Activated effector memory CD4-positive, alpha-beta T cell treated with Interleukin-2 at 50 U/mL for 16 hours (primary cell): ENCODE data around the gene PABPC1L2A.
"Not testable (repeated sequence)": the region's sequence is repeated elsewhere in the genome, so short reads cannot be mapped to it uniquely, and the experiment has no call there.

ENCODE experiments used
- DNase-seq: peaks from one replicate; pipeline ENCODE4 v3.0.0-alpha.2; 2020

The PABPC1L2A gene

GRCh38 chrX:73079024-73079562 is at the start of gene PABPC1L2A:
Gene PABPC1L2A, minus strand, starts transcription at chrX:73079512. Its CDS starts 126 bp downstream, at chrX:73079386.
- DNase-seq = not testable (repeated sequence)

GRCh38 chrX:73127700-73128241 is 48.5 kb upstream of the PABPC1L2A start:
- DNase-seq = no peak

GRCh38 chrX:73126240-73126639 is 46.9 kb upstream of the PABPC1L2A start:
- no peak for DNase-seq

GRCh38 chrX:73099505-73099904 is 20.2 kb upstream of the PABPC1L2A start:
- not testable (repeated sequence) for DNase-seq

- DNase-seq = not testable (repeated sequence)
Measured at GRCh38 chrX:73086766-73087165, 7.5 kb upstream of the PABPC1L2A start.

GRCh38 chrX:73079884-73080283 is 572 bp upstream of the PABPC1L2A start:
- not testable (repeated sequence) for DNase-seq

- not testable (repeated sequence) for DNase-seq
Measured at GRCh38 chrX:73078597-73078996, 715 bp downstream of the PABPC1L2A start.

- no peak for DNase-seq
Measured at GRCh38 chrX:73076838-73077237, 2.5 kb downstream of the PABPC1L2A start.

GRCh38 chrX:73069365-73070035 is 9.8 kb downstream of the PABPC1L2A start:
- DNase-seq = no peak

- no peak for DNase-seq
Measured at GRCh38 chrX:73068467-73069364, 10.6 kb downstream of the PABPC1L2A start.

- not testable (repeated sequence) for DNase-seq
Measured at GRCh38 chrX:73067761-73068466, 11.4 kb downstream of the PABPC1L2A start.

- no peak for DNase-seq
Measured at GRCh38 chrX:73028876-73029275, 50.4 kb downstream of the PABPC1L2A start.
